GM19193 (cell line): ENCODE data around the gene U2AF1L4.

Source experiments
- POLR2A ChIP-seq: IDR thresholded peaks from 4 replicates; pipeline ENCODE4 v1.6.1; 2011; ENCODE audit not compliant: insufficient read depth, insufficient read length; ENCODE audit errors: extremely low read depth

The U2AF1L4 gene

GRCh38 chr19:35755131-35755549, 9.9 kb upstream of the U2AF1L4 start:
- no peak for TF ChIP-seq POLR2A

GRCh38 chr19:35754370-35755130, 9.3 kb upstream of the U2AF1L4 start:
- no peak for TF ChIP-seq POLR2A

GRCh38 chr19:35753634-35754369, 8.6 kb upstream of the U2AF1L4 start:
- no peak for TF ChIP-seq POLR2A

- no peak for TF ChIP-seq POLR2A
Measured at GRCh38 chr19:35752746-35753350, 7.6 kb upstream of the U2AF1L4 start.

GRCh38 chr19:35751839-35752745, 6.9 kb upstream of the U2AF1L4 start:
- TF ChIP-seq POLR2A, result no peak

- TF ChIP-seq POLR2A, result no peak
Measured at GRCh38 chr19:35750167-35750566, 4.9 kb upstream of the U2AF1L4 start.

- peak; percentile 68 for TF ChIP-seq POLR2A
Measured at GRCh38 chr19:35748106-35749020, 3.1 kb upstream of the U2AF1L4 start, which contains the start of gene LIN37. LIN37 (plus strand) TSS chr19:35748576; CDS start chr19:35748725, 149 bp downstream.

DNA sequence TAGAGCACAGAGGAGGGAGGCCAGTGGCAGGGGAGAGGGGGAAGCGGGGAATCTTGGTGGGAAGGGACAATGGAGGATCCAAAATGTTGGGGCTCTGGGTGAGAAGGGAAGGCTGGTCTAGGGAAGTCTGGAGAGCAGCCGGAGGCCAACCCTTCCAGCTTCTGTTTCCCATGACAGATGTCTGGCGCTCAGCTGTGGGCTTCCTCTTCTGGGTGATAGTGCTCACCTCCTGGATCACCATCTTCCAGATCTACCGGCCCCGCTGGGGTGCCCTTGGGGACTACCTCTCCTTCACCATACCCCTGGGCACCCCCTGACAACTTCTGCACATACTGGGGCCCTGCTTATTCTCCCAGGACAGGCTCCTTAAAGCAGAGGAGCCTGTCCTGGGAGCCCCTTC, 1.3 kb upstream of the U2AF1L4 start:
- no peak for TF ChIP-seq POLR2A

DNA sequence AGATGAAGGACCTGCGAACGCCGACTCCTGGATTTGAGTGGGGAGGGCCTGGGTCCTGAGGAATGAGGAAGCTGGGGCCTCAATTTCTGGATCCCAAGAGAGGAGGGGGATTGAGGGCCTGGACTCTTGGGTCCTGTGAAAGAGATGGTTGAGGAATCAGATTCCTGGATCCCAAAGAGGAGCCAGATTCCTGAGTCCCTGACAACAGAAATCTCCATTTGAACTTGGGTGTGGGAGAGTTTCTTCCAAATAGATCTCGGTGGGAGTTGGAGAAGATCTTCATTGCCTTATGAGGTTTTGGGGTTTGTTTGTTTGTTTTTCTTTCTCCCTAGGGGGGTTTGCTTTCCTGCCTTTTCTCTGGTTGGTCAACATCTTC, 857 bp upstream of the U2AF1L4 start:
- no peak for TF ChIP-seq POLR2A

DNA sequence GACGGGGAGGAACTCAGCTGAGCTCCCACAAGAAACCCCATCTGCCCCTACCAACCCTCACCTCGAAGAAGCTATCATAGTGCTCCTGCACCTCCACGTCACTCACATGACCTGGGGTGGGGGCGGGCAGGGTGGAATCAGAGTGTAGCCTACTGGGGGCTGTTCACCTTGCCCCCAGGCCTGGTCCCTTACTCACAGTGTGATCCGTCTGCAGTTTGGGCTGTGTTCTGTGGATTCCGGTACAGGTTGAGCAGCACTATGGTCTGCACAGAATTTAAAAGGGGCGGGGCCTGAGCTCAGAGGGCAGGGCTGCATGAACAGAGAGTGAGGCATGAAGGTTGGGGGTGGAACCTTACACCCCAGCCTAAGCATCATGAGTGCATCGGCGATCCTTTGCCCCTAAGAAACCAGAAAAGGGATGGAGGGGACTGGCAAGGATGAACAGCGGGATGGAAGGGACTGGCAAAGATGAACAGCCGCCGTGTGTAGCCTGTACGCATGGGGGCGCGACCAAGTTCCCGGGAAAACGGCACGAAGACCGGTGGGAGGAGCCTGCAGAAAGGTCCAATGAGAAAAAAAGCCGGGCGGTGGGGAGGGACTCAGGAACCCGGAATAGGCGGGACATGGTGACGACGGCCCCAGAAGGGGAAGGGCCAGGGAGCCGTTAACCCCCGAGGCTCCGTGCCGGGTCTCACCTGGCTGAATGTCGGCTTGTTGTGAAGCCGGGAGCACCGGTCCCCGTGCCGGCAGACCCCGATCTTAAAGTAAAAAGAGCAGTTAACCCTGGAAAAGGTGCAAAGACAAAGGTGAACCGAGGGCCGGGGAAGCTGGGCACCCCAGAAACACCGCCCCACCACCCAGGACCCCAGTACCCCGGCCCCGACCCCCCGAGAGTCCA, 539 bp downstream of the U2AF1L4 start:
- TF ChIP-seq POLR2A, result peak; percentile 71

DNA sequence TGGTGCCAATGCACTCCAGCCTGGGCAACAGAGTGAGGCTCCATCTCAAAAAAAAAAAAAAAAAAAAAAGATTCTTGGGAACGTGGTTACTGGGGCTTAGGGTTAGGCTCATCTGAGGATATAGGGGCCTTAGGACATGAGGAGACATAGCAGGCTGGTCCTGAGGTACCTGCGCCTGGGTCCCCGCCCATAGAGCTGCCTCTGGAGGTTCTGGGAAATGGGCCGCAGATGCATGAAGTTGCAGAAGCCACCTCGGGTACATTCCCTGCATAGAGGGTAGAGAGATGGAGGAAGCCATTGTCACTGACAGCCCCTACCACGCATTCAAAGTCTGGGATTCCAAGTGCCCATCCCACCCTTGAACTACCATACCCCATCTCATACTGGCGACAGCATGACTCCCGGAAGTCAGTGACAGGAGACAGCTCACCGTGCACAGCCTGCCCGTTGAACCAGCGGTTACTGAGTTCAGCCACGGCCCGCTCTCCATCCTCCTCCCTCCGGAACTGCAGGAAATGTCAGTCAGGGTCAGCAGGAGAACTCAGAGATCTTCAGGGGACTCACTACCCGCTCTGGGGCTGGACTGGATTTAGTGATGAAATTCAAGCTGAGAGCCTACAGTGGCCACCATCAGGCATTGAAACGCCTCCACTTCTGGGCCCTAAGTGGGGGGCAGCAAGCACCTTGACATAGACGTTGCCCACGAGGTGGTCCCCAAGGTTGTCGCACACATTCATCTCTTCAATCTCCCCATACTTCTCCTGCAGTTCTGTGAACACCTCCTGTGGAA, 1.4 kb downstream of the U2AF1L4 start:
- TF ChIP-seq POLR2A, result no peak
